ENCODE measurements around the gene CPNE1.

The CPNE1 gene

DNA sequence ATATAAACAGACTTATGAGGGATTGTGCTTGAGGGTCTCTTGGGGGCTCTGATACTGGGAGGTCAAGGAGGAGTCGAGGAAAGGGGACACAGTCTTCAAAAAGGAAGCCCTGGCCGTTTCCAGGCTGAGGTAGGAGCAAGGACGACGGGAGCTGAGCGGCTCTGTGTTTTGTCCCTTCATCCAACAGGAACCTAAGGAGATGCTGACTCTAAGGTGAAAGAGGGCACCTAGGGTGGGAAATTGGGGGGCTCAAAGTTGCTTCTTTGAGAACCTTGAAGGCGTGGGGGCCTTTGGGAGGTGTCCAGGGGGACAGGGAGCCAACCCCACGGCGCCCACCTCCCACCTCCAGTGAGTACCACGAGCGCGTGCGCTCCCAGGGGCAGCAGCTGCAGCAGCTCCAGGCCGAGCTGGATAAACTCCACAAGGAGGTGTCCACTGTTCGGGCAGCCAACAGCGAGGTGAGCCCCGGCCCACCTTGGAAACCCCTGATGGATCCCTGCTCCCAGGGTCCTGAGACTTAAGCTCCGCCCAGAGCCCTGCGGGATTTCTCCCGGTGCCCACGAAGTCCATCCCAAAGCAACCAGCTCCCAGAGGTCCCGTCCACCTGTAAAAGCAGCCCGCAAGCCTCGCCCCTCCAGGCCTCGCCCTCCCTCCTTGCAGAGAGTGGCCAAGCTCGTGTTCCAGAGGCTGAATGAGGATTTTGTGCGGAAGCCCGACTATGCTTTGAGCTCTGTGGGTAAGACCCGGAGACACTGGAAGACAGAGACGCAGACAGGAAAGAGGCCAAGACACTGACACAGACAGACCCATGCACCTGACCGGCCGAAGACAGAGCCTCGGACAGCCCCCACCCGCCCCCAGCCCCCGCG, 46.2 kb downstream of the CPNE1 start:
- no peak for DNase-seq

DNA sequence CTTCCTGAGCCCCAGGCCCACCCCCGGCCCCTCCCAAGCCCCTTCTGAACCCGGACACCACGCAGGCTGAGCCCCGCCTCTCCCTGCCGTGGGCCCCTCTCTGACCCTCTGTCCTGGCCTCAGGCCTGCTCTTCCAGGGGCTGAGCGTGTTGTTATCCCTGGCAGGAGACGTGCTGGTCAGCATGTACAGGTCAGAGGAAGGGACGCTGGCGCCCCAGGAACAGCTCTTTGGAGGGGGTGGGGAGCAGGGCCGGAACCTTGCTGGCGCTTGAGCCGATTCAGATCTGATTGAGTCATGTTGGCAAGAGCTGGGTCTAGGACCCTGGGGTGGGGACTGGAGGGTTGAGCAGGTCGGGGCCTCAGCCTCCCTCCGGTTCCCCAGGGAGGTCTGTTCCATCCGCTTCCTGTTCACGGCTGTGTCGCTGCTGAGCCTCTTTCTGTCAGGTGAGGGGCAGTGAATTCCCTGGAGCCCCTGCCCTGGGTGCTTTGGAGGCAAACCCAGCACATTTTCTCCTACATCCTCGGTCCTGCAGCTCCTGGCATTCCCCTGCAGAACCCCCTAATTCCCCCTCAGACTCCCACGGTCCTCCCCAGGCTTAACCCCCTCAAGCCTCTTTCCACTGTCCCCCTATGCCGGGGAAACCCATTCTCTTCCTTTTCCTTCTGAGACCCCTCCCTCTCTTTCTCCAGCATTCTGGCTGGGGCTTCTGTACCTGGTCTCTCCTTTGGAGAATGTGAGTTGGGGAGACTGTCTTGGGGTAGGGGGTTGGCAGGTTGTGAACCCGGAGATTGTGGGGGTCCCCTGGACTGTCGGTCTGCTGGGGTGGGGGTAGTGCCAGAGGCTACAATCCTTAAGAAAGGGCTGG, 47.1 kb downstream of the CPNE1 start:
- no peak for DNase-seq

DNA sequence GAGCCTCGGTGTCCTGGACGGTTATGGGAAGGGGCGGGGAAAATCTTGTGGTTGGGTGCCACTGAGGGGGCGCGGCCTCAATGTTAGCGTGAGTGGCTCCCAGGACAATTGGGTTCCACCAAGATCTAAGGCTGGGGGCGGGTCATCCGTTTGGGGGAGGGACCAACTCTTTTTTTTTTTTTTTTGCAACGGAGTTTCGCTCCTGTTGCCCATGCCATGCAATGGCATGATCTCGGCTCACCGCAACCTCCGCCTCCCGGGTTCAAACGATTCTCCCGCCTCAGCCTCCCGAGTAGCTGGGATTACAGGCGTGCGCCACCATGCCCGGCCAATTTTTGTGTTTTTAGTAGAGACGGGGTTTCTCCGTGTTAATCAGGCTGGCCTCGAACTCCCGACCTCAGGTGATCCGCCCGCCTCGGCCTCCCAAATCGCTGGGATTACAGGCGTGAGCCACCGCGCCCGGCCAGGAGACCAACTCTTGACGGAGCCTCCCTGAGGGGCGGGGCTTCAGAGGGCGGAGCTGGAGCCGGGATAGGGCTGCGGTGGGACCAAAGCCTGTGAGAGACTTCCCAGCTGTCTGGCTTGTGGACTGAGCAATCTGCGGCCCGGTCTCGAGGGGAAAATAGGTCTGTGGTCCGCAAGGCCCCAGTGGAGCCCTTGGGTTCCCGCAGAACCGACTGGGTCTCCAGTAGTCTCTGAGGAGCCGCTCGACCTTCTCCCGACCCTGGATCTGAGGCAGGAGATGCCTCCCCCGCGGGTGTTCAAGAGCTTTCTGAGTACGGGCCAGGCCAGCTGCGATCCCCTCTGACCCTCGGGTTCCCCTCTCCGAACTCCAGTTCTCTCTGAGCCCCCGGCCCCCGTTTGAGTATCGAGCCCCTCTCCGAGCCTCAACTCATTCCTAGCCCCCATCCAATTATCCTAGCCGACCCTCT, 48.0 kb downstream of the CPNE1 start:
- peak; percentile 39 for DNase-seq

DNA sequence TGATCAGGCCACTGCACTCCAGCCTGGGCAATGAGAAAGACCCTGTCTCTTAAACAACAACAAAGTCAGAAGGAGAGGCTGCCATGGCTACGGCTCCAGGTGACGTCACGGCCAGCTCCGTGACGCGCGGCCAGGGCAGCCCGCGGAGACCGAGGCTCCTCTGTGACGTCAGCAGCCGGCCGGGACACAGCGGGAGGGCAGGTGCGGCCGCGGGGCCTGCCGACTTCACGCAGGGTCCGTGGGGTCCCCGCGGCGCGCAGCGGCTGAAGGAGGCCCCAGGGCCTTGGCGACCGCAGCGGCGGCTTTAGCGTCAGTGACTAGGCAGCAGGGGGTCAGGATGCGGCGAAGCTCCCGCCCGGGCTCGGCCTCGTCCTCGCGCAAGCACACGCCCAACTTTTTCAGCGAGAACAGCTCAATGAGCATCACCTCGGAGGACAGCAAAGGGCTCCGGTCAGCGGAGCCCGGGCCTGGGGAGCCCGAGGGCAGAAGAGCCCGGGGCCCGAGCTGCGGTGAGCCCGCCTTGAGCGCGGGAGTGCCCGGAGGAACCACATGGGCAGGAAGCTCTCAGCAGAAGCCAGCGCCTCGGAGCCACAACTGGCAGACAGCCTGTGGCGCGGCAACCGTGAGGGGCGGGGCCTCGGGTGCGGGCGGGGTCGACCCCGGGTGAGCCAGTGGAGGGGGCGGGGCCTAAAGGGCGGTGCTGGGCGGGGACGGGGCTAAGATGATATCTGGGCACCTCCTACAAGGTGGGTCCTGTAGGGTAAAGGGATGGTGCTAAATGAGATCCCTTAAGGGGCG, 48.8 kb downstream of the CPNE1 start, which contains the start of gene SPAG4:
SPAG4 (plus strand) TSS at position 163 of the 798 bp plus-strand sequence; CDS start at position 338, 175 bp downstream.
- DNase-seq, result peak; percentile 100

DNA sequence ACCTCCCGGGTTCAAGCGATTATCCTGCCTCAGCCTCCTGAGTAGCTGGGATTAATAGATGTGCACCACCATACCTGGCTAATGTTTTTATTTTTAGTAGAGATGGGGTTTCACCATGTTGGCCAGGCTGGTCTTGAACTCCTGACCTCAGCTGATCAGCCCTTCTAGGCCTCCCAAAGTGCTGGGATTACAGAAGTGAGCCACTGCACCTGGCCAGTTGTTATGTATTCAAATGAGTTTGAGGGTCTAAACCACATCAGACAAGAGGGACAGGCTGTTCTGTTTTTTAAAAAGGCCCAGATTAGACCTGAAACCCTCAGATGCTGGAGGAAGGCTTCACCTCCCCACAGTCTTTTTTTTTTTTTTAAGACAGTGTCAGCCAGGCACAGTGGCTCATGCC, 53.2 kb downstream of the CPNE1 start:
- DNase-seq, result no peak

DNA sequence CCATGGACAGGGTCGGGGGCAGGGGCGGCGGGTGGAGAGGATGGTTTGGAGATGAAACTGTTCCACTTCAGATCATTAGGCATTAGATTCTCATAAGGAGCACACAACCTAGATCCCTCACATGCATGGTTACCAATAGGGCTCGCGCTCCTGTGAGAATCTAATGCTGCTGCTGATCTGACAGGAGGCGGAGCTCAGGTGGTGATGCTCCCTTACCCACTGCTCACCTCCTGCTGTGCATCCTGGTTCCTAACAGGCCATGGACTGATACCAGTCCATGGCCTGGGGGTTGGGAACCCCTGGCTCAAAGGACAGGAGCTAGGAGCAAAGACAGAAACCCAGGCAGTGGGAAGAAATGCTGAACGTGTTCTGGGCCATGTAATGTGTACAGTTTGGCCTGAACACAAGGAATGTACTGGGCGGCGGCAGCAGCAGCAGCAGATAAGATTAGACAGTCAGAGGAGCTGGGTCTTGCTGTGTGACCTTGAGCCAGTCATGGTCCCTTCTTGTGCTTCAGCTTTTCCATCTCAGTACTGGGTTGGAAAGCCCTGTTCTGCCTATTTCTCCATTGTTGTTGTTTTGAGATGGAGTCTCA, 53.8 kb downstream of the CPNE1 start:
- no peak for DNase-seq

DNA sequence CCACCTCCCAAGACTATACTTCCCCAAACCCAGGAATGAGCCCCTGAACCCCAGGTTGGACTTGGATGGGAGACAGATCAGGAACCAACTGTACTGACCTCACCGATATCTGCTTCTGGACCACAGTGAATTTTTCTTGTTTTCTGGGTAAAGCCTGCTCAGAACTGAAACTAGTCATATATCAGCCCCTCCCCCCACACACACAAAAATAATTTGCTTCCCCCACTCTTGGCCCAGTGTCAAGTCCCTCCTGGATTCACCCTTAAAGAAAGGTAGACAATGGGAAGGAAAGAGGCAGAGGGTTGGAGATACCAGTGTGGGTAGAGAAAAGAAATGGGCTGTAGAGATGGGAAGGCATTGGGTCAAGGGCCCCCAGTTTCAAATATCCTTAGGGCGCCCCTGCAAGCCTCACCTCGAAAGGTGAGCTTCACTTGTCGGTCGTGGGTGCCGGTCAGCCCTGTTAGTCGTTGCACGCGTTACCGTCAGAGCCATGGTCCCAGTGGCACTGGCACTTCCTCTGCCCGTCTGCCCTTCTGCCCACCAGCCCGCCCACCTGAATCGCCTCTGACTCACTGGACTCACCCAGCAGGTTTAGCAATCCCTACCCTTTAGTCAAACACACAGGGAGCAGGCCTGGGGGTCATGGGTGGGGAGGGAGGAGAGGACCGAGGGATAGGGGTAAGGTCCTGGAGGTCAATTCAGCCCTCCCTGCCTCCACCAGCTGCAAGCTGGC, 57.5 kb downstream of the CPNE1 start:
- no peak for DNase-seq

DNA sequence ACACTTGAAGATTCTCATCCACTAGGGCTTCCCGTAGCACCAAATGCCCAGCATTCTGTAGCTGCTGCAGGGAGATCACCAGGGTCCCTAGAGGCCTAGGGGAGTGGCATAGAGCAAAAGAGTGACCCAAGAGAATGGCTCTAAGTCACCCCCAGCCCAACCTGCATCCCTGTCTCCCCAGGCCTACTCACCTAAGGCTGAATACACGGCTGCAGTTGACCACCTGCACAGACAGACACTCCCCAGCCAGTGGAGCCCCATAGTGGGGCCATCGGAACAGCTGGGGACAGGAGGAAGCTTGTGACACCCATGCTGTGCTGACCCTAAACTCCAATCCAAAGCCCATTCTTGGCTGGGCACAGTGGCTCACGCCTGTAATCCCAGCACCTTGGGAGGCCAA, 58.6 kb downstream of the CPNE1 start:
- no peak for DNase-seq

DNA sequence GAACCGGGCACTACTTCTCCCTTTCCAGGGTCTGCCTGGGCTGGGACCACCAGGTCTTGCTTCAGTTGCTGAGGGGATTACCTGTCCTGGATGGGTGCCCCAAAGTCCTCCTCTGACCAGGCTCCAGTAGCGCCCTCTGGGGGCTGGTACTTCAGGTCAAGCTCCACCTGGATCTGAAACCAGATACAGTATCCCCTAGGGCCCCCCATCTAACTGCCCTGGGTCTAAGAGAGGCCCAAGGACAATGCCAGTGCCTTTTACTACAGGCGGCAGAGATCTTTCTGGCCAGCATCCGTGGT, 60.3 kb downstream of the CPNE1 start:
- no peak for DNase-seq

DNA sequence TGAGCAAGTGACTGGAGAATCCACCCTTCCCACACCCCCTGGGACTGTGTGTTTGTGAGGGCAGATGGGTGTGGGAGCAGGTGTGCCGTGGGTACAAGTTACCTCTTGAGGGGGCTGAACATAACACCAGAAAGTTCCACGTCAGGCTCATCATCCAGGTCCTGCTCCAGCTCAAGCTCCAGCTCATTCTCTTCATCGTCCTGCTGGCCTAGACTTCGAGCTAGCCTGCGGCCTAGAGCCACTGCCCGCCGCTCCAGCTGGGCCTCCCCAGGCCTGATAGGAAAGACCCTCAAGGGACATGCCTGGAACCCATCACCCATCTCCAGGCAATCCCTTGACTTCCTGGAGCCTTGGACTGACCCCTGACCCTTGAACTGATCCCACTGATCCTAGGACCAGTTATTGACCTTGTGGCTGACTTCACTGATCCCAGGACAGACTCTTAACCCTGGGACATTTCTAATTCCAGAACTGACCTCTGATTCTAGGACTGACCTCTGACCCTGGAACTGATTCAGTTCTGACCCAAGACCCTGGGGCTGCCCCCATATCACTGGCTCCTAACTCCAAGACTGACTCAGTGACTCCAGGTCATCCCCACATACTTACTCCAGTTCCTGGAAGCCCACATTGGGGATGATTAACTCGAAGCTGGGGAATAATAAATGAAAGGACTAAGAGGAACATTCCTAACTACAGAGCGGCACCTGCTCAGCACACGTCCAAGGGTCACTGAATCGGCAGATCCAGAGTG, 60.8 kb downstream of the CPNE1 start:
- no peak for DNase-seq

DNA sequence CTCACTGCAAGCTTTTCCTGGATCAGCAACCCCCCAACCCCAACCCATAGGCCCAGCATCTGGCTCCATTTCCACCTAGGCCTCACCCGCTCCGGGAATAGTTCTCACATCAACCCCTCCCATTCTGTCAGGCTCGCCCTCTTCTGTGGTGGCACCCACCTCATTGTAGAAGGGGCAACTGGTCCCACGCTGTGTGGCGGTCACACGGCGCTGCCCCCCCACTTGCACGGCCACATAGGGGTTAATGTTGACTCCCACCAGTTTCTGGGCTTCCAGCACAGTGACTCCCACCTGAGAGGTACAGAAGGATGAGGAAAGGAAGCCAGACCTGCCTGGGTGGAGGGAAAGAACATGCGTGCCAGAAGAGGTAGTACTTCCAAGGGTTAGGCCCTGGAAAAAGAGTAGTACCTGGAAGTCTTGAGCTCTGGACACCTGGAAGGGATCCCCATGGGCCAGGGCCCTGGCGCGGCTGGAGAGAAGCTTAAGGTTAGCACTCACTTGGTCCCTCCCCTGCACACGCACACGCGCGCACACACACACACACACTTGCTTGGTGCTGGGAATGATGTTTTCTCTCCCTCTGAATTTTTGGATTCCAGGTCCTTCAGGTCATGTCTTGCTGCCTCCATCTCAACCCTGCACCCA, 61.7 kb downstream of the CPNE1 start:
- DNase-seq, result no peak

DNA sequence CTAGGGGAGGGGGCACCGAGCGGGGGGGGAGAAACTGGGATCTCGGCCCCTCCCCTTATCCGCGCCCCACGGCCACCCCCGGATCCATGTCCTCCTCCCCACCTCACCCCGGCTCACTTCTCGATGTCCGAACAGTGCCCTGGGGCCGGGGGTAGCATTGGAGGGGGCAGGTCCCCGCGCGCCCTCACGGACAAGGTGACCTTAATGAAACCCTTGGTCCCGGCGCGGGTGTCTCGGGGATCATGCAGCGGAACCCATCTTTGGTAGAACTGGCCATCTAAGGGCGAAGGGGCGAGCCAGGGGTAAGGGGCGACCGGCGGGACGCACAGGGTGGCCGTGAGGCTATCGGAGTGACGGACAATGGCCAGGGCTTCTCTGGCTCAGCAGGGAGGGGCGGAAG, 62.7 kb downstream of the CPNE1 start:
- no peak for DNase-seq

DNA sequence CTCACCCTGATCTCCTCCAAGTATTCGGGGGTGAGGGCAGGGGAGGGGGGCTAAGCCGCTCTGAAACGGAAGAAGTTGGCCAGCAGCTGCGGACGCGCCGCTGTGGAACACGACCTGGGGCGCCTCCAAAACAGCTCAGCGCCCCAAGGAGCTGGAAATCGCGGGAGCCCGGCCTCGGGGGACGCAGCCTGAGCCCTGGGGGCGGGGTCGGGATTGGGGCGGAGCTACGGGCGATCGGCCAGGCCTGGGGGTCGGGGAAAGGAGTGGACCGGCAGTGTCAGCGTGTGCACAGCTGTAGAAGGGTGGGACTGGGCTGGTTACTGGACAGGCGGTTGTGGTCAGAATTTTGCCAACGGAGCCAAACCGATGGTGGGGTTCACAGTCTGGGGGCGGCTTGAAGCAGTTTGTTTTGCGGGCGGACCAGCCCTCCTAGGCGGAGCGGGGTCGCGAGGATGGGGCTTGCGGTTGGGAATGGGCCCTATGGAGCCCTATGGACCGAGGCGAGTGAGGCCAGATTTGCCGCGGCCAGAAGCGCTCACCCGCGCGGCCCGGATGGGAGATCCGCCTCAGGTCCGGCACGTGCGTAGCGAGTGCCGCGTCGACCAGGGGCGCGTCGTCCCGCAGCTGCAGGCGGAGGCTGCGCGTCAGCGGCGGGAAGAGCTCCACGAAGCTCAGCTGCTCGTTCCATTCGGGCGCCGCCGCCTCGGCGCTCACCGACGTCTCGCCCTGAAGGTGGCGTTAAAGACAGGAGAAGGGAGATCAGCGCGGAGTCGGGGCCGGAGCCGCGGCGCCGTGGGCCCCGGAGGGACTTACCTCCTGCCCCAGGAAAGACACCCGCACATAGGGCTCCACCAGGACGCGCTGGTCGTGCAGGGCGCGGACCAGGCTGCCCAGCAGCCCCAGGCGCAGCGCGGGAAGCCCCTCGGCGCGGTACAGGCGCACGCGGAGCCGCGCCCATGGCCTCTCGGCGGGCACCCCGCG, 63.4 kb downstream of the CPNE1 start:
- peak; percentile 65 for DNase-seq

DNA sequence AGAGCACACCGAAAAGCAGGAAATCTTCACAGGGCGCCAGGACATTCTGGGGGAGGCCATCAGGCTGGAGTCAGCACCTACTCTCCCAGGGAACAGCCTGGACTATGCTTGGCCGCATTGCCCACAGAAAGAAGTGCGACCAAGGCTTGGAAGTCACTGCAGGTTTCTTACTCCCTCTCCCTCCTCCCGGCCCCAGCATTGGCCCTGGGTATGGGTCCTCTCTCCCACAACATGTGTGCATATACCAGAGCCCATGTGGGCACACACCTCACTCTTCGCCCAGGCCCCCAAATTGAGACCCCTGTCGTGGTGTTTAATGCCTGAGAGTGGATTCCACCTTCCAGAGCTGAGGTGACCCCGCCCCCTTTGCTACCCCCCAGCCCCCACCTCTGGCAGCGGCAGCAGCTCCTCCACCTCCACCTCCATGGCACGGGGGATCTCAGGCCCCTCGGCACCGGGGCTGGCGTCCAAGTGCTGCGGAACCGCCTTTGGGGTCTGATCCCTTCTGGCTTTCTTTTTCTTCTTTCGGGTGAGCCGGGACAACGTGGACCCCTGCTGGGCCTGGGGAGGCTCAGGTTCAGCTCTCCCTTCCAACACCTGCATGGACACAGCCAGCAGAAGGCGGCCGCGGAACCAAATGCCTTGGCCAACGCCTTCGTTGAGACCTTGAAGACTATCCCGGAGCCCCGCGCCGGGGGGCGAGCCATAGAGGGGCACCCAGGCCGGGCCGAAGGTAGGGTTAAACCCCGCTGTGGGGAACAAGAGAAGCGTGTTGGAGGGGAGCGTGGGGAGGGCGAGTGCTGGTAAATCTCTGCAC, 64.3 kb downstream of the CPNE1 start:
- DNase-seq, result no peak

DNA sequence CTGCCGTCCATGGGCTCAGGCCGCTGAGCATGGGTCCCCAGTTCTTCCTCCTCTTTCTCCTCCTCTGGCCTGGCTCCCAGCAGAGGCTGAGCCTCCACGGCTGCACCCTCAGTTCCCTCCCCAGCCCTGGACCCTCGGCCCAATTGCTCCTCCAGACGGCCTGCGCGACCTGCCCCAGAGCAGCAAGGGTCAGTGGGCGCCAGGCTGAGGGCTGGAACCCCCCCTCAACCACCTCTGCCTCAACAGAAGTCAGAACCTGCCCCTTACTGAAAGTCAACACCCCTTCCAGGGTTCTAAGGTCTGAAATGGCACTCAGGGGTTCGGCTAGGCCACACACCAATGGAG, 65.0 kb downstream of the CPNE1 start:
- no peak for DNase-seq

DNA sequence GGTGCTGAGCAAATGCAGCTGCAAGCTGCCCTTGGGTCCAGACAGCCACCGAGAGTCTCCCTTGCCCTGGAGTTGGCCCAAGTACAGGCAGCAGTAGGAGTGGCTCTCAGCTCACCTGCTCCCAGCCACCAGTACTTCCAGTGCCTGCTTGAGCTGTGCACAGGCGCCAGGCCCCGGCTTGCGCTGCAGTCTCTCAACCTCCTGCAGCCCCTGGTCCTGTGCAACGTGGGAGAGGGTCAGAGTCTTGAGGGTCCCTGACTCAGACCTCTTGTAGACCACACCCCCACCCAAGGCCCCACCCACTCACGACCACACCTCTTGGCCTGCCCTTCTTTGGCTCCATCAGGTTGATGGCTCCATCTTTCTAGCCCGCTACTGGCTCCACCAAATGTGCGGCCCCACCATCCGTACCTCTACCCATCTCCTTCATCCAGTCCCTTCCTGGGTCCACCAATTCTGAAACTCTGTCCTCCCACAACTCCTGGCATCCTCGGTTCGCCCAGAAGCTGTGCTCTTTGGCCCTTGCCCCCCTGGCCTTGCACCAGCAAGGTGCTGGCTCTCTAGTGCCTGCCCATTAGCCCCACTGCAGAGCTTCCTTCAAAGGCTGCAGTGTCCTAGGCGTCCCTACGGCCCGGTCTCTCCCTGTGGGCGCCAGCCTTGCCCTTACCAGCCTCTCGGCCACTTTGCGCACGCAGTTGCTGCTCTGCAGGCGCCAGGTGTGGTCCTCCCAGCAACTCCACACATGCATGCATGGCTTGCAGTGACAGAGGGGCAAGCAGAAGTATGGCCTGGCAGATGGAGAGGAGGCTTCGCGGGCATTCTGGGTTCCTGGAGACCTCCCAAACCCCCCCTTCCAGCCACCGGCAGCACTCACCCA, 65.6 kb downstream of the CPNE1 start:
- no peak for DNase-seq
